PFSK-1 (cell line): ENCODE data around the gene GMPPA.

Source experiments
- FOXP2 ChIP-seq: optimal IDR thresholded peaks from 2 replicates; pipeline ENCODE3; 2011; ENCODE audit warnings: borderline replicate concordance, control low read depth, inconsistent platforms; ENCODE audit not compliant: insufficient read depth; ENCODE audit errors: extremely low read length, extremely low read depth
- POLR2AphosphoS5 ChIP-seq: IDR thresholded peaks from 2 replicates; pipeline ENCODE4 v1.6.1; 2012; ENCODE audit warnings: low read depth, mild to moderate bottlenecking, control low read depth, low read length, moderate library complexity
- SIN3A ChIP-seq: IDR thresholded peaks from 2 replicates; pipeline ENCODE4 v1.6.1; 2012; ENCODE audit warnings: mild to moderate bottlenecking, low read length, moderate library complexity, borderline replicate concordance; ENCODE audit not compliant: insufficient read depth
- TAF1 ChIP-seq: IDR thresholded peaks from 2 replicates; pipeline ENCODE4 v1.6.1; 2012; ENCODE audit warnings: low read length, control low read depth, borderline replicate concordance; ENCODE audit not compliant: insufficient read depth
- TF ChIP-seq, protein P1 (sequence below), 2 experiments: IDR thresholded peaks; 2 replicates each; pipeline versions ENCODE4 v1.6.1 to v1.8.0; 2011 to 2012; ENCODE audit warnings: low read depth in 2 of 2, low read length in 2 of 2, control low read depth in 1 of 2, inconsistent platforms in 1 of 2, mild to moderate bottlenecking in 1 of 2, moderate library complexity in 1 of 2; ENCODE audit not compliant: insufficient read depth in 1 of 2

The GMPPA gene

DNA sequence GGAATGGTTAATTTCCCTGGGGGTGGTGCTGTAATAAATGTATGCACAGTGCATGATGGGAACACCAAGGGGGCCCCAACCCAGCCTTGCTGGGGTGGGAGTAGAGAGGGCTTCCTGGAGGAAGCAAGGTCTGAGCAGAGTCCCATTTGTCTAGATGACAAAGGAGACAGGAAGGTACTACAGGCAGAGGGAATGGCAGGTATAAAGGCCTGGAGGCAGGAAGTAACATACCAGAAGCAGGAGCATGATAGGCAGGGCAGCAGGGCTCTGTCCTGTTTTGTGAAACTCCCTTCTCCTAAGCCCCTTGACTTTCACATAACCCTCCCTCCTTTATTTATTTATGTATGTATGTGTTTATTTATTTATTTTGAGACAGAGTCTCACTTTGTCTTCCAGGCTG is 3.9 kb downstream of the GMPPA start:
- TF ChIP-seq TAF1, result no peak
- TF ChIP-seq, protein P1, sequence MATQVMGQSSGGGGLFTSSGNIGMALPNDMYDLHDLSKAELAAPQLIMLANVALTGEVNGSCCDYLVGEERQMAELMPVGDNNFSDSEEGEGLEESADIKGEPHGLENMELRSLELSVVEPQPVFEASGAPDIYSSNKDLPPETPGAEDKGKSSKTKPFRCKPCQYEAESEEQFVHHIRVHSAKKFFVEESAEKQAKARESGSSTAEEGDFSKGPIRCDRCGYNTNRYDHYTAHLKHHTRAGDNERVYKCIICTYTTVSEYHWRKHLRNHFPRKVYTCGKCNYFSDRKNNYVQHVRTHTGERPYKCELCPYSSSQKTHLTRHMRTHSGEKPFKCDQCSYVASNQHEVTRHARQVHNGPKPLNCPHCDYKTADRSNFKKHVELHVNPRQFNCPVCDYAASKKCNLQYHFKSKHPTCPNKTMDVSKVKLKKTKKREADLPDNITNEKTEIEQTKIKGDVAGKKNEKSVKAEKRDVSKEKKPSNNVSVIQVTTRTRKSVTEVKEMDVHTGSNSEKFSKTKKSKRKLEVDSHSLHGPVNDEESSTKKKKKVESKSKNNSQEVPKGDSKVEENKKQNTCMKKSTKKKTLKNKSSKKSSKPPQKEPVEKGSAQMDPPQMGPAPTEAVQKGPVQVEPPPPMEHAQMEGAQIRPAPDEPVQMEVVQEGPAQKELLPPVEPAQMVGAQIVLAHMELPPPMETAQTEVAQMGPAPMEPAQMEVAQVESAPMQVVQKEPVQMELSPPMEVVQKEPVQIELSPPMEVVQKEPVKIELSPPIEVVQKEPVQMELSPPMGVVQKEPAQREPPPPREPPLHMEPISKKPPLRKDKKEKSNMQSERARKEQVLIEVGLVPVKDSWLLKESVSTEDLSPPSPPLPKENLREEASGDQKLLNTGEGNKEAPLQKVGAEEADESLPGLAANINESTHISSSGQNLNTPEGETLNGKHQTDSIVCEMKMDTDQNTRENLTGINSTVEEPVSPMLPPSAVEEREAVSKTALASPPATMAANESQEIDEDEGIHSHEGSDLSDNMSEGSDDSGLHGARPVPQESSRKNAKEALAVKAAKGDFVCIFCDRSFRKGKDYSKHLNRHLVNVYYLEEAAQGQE (IDR thresholded peaks at IDR 0.05; ENCODE audit: insufficient read depth in 1 of 2, low read depth in 2 of 2, low read length in 2 of 2), result no peak
- no peak for TF ChIP-seq SIN3A
- TF ChIP-seq POLR2AphosphoS5, result no peak
- no peak for TF ChIP-seq FOXP2

DNA sequence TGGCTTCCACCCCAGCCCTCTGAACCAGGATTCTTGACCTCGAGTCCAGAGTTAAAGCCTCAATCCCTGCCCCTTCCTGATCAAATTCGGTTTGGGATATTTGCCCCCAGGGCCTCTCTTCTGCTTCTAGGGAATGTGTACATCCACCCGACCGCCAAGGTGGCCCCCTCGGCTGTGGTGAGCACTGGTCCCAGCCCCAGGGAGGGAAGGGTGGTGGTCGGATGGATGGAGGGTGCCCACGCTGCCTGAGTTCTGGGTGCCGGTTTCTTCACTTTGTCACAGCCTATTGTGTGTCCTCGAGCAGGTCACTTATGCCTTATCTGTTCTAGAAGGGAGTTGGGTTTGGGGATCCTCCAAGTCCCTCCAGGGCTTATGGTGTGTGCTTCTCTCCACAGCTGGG is 6.9 kb downstream of the GMPPA start:
- TF ChIP-seq POLR2AphosphoS5 (no peak), SIN3A (no peak), TAF1 (no peak)

DNA sequence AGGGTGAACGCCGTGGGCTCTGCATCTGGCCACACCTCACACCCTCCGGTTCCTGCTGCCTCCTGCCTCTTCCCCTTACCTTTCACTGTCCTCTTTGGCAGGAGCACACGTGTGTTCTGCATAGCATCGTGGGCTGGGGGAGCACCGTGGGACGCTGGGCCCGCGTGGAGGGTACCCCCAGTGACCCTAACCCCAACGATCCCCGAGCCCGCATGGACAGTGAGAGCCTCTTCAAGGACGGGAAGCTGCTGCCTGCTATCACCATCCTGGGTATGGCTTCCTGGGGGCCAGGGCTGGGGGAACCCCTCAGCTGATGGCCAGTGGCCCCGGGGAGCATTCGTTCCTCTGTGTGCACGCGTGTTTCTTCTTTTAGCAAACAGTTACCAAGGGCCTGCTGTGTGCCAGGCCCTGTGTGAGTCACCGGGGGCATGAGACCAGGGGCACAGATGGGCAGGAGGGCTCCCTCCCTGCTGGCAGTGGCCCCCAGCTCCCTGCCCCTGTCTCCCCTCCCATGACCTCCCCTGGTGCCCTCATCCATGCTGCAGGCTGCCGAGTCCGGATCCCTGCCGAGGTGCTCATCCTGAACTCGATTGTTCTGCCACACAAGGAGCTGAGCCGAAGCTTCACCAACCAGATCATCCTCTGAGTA is 7.6 kb downstream of the GMPPA start:
- no peak for TF ChIP-seq SIN3A

DNA sequence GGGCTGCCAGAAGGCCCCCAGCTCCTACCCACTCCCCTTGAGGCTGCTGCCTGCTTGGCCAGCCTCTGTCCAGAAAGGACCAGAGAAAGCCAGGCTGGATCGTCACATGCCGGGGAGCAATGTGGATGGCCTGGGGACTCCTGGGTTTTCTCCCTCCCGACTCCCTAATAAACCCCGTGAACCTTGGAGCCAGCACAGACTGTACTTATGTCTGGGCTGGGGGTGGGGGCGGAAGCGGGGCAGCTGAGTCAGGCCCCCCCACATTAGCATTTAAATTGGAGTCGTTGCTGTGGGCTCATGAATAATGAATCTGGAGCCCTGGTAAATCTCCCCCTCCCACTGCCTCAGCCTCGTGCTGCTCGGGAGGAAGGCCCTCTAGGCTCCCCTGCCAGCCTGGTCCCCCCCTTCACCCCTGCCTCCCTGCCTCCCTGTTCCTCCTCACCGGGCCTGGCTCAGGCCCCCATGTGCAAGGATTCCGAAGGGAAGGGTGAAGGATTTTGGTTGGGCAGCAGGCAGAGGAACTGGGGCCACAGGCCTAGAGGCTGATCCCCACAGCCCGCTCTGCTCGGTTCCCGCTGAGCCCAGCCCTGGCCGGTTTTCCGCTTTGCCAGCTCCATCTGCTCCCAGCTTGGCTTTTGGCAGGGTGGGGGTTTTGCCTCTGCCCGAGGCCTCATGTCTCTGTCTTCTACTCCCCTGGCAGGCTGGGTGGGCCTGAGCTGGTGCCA is 8.3 kb downstream of the GMPPA start:
- TF ChIP-seq FOXP2, result no peak
- no peak for TF ChIP-seq POLR2AphosphoS5
- TF ChIP-seq, protein P1 (IDR thresholded peaks at IDR 0.05; ENCODE audit: insufficient read depth in 1 of 2, low read depth in 2 of 2, low read length in 2 of 2), result no peak
- no peak for TF ChIP-seq SIN3A

DNA sequence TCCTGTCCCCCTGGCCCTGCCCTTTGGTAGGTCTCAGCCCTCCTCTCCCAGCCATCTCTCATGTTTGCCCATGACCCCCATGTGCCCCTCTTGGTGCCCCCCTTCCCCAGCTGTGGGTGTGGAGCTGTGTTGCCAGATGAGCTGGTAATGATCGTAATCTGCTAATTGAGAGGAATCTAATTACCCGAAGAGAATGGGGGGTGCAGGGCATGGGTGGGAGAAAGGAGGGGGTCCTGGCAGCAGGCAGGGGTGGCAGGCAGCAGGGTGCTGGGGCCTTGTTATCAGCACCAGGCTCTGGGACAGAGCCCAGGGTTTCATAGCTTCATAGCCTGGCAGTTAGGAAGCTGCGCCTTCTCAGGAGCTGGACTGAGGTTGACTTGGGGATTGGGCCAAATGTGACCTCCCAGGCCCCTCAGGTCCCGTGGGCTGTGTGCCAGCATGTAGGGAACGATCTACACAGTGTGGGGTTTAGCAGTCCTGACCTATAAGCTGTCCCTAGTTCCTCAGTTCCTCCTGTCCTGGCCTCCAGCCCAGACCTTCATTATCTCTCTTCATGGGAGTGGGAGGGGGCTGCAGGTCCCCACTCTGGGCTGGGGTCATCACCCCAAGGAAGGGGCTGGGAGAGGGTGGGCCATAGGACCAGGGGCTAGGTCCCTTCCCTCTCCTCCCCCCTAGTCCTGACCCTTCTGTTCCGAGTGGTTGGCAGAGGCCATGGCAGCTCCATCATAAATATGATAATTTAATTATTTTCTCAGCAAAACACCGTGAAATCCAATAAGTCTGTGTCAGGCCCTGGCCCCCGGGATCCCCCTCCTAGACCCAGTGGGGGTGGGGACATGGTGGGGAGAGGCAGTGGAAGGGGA is 9.1 kb downstream of the GMPPA start:
- TF ChIP-seq TAF1, result no peak
- TF ChIP-seq, protein P1 (IDR thresholded peaks at IDR 0.05; ENCODE audit: insufficient read depth in 1 of 2, low read depth in 2 of 2, low read length in 2 of 2), result peak; percentile 73 to 85

DNA sequence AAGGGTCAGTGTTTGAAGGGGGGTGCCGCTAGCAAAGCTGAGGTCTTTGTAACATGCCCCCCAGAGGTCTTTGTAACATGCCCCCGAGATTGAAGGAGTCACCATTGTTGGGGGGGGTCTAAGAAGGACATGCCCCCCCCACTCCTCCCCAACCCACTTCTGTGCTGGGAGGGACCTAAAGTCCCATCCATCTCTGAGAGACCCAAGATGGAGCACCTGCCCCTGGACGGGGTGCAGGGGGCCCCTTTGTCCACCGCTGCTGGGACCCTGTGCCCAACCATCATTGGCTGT is 9.7 kb downstream of the GMPPA start:
- TF ChIP-seq, protein P1 (IDR thresholded peaks at IDR 0.05; ENCODE audit: insufficient read depth in 1 of 2, low read depth in 2 of 2, low read length in 2 of 2), result no peak
- no peak for TF ChIP-seq SIN3A
- TF ChIP-seq POLR2AphosphoS5, result no peak
- TF ChIP-seq FOXP2, result no peak
- no peak for TF ChIP-seq TAF1
